Dedifferentiated amniotic fluid mesenchymal stem cell (primary cell): Measurements from ENCODE around the gene MST1R.
"Not testable (repeated sequence)": the region's sequence is repeated elsewhere in the genome, so short reads cannot be mapped to it uniquely, and the experiment has no call there.

Source experiments
- DNase-seq: peaks from one replicate; pipeline ENCODE4 v3.0.0-alpha.2; 2016; ENCODE audit errors: extremely low spot score

MST1R gene

GRCh38 chr3:49911611-49912010, 7.9 kb upstream of the MST1R start:
- no peak for DNase-seq

GRCh38 chr3:49911124-49911420, 7.4 kb upstream of the MST1R start:
- DNase-seq = no peak

DNA sequence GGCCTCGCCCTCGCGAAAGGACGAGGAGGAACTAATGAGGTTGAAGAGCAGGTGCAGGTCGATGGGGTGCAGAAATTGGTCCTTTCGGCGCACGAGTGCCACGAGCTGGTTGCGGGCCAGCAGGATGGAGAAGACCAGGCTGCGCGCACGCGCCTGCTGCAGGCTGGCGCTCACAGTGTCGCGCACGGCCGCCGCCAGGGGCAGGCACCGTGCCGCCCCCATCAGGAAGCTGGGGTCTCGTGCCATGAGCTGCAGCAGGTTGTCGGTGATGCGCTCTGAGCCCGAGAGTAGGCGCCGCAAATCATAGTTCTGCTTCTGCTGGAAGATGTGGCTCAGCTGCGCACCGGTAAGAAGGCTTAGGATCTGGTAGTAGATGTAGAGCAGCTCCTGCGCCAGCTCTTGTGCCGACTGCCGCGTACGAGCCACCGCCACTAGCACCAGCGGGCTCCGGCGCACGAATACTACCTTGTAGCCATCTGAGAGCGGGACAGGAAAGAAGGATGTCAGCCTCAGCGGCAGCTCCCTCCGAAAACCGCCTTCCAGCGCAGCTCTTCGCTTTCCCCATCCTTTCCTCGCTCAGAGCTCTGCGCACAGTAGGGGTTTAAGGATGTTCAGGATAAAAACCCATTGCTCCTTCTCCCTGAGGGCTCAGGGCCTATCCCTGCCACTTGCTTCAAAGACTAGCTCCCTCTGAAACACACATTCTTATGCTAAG, 6.9 kb upstream of the MST1R start:
- DNase-seq = no peak

- no peak for DNase-seq
Measured at GRCh38 chr3:49908373-49909199, 4.9 kb upstream of the MST1R start.

DNA sequence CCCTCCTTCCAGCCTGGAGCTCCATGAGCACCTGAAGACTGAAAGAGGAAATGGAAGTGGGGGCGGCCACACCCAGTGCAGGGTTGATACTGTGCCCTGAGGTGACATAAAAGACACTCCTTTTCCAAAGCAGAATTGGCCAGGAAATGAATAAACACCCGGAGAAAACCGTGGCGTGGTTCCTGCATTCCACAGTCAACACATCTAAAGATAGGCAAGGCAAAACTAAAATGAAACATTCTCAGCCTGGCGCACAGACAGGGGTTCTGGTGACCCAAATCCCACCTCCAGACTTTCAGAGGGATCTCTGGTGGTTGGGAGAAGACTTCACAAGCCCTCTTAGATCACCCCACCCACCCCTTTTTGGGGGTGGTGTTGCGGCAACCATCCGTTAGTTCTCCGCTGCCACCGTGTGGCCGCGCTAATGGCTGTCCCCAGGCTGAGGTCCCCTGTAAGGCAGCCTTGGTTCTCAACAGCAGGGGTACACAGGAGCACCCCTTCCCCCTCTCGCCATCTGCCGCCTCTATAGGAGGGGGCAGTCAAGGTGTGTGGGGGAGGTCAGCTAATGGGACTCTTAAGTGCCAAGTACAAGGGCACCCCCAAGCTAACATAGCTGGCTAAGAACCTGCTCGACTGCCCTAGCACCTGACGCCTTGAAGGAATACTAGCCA, 2.5 kb upstream of the MST1R start:
- peak; percentile 36 for DNase-seq

DNA sequence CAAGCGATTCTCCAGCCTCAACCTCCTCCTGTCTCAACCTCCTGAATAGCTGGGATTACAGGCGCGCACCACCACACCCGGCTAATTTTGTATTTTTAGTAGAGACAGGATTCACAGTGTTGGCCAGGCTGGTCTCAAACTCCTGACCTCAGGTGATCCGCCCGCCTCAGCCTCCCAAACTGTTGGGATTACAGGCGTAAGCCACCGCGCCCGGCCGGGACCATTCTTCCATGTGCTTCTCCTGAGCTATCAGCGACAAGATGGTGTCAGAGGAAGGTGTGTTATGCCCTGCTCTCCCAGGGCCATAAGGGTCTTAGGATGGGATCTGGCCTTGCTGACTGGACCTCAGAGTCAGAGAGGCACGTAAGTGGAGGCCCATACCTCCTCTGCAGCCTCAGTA, 775 bp upstream of the MST1R start:
- not testable (repeated sequence) for DNase-seq

DNA sequence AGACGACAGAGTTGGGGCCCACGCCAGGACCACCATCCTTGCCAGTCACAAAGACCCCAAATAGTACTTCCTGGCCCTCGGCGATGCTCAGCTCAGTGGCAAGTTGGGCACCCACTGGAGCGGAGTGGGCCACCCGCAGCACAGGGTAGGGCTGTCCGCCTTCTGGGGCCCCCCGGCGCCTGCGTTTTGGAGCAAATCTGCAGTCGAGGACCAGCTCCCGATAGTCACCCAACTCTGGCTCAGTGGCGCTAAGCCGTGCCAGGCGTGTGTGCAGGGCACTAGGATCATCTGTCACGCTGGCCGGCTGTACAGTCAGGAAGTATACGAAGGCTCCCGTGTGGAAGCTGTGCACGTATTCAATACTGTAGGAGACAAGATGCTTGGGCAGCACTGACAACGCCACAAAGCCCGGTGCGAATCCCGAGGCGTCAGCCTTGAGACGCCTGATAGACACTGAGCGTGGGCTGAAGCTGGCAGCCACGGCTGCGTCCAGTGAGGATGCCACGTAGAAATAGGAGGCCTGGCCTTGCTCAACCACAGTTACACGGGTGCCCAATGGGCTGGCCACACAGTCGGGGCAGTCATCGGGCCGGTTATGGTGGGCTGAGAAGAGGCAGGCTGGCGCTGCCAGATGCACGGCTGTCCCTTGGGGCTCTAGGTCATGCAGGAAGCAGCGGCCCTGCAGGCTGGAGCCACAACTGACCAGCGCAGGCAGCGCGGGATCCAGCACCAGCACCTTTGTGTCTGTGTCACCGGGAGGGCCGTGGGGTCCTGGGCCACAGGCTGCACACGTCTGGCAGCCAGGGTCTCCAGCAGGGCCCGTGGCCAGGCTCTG, 945 bp downstream of the MST1R start:
- DNase-seq = no peak

- no peak for DNase-seq
Measured at GRCh38 chr3:49901366-49902339, 2.0 kb downstream of the MST1R start.

DNA sequence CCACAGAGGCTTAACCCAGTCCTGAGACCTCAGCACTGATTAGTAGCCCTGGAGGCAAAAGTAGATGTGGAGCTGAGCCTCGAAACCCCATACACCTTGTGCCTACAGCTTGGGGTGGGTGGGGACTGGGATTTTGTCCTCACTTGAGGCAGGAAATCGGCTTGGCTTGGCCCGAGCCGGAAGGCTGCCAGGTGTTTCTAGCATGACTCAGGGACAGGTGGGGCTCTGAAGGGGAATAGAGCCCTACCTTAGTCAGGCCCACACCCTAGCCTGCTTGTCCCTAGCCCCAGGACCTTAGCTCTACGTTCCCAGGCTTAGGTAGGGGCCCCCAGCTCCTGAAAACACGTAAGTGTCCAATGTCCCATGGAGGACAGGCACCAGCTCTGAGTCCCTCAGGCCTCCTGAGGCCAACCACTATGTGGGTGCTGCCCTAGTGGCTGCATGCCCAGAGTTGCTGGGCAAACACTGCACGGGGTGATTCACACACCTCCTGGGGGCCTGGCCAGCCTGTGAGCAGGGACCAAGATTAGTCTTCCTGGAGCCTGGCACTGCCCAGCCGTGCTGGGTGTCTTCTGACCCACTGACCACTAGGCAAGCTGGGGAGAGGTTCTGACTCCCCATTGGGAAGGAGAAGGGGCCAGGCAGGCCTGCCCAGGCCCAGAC, 3.1 kb downstream of the MST1R start:
- DNase-seq = peak; percentile 24

GRCh38 chr3:49899815-49900214, 3.9 kb downstream of the MST1R start:
- no peak for DNase-seq

- DNase-seq = no peak
Measured at GRCh38 chr3:49898991-49899390, 4.7 kb downstream of the MST1R start.

GRCh38 chr3:49896345-49896744, 7.3 kb downstream of the MST1R start:
- no peak for DNase-seq

DNA sequence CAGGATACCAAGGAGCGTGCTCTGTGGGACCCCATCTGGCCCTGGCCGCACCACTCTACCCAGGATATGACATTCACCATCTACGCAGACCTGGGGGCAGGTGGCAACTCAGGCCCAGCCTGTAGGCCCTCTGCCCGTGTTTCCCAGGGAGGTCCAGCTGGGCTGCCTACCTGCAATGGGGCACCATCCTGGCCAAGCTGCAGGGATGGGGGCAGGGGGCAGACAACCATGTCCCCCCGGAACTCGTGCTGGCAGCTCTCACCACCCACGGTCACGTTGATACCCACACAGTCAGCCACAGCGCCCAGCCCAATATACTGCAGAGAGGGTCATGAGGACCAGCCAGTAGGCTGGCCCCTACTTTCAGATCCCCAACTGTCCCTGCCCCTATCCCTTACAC, 7.9 kb downstream of the MST1R start:
- no peak for DNase-seq

DNA sequence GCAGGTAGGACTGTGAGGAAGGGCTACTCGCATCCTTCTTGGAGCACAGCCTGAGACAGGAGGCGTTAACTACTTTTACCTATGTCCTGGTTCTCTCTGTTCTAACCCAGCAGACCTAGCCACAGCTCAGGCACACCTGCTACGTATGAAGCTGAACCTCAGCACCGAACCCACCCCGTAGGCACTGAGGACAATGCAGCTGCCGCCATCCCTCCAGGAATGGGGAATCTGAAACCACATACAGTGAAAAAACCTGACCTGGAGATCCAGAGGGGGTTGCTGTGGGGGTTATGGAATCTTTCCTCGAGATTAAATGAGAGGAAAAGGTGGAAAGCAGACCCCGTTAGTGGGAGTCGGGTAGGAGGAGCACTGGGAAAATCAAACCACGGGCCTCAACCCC, 14.4 kb downstream of the MST1R start:
- no peak for DNase-seq

DNA sequence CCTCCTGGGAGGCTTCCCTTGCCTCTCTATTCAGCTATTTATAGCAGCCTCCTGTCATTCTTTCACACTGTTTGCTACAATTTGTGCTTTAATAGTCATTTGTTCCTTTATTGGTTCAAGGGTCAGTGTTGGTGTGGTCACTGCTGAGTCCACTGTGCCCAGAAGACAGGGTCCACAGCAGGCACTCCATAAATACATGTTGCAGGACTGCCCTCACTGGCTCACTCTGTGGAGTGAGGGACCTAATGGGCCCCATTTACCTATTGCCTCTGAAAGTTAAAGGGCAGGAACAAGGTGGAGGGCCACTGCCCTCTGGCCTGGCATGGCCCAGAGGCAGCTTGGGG, 16.8 kb downstream of the MST1R start:
- DNase-seq = no peak

DNA sequence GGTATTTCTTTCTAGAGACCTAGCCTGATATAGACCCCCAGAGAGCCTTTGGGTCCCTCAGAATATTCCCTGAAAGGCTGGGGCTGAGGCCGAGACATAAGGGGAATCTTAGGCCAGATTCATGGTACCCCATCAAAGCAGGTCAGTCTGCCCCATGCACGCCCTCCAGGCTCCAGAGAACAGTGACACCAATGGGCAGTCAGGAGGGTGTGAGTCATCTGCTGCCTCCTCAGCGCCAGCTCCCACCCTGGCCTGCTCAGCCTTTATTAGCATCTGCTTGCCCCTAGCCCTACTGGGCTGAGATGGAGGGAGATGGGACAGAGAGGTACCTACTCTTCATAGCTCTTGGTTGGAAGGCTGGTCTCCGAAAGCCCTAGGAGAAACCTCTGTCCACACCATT, 19.7 kb downstream of the MST1R start:
- DNase-seq = no peak

GRCh38 chr3:49882166-49882565, 21.5 kb downstream of the MST1R start:
- DNase-seq = no peak

DNA sequence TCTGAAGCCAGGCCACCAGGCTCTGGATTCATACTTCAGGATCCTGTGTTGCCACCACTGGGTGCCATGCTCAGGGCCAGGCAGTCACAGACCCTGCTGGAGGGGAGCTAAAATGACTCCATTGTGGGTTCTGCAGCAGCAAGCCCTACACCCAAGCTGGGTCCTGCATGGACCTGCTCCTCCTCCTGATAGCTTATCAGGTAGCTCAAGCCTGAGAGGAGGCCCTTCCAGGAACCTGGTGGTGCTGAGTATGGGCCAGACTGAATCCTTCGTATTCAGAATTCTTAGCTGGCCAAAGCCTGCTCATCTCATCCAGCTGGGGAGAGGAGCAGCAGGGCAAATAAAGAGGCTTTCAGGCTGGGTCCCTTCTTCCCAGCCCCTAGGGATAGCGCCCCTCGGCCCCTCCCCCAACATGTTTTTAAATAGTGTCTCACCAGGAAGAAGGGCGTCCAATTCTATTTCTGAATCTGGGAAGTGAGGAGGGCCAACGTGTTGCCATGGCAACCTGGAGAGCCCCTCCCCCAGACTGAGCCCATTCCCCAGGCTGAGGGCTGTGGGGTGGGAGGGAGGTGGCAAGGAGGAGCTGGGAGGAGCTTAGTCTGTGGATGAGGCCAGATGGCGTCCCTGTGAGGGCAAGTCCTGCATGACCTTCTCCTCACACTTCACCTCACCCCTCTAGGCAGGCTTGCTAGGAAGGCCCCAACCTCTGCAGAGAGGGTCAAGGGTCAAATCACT, 22.9 kb downstream of the MST1R start:
- DNase-seq = no peak

- DNase-seq = no peak
Measured at GRCh38 chr3:49879721-49880120, 24.0 kb downstream of the MST1R start.

- DNase-seq = no peak
Measured at GRCh38 chr3:49878686-49879085, 25.0 kb downstream of the MST1R start.
